Measurements from ENCODE around the gene ALPG. TPM values are rescaled to one million over a fixed set of nuclear protein-coding genes. Genes with fewer than 3 reads are reported as not detected.

ALPG gene
- total RNA-seq, 1 experiment from 2014 or later: 0.10 TPM

GRCh38 chr2:232372231-232373208, 34.1 kb upstream of the ALPG start:
- H4K20me1 ChIP-seq (ENCODE audit: insufficient read depth): no peaks in the 10 kb centered on the region
- no peak overlapping the region for H3K9ac ChIP-seq (ENCODE audit: low read length)
- no peak for ATAC-seq
- H3K9me3 ChIP-seq (ENCODE audit: control insufficient read depth in 1 of 2, insufficient read depth in 1 of 2, low read depth in 1 of 2, low read length in 2 of 2): no peaks in the 10 kb centered on the region
- no peak overlapping the region for H3K4me3 ChIP-seq (replicated peaks in 1 of 2; ENCODE audit: low read depth in 1 of 2, low read length in 2 of 2)
- no peaks in the 10 kb centered on the region for H3K4me1 ChIP-seq (ENCODE audit: control insufficient read depth in 1 of 2, insufficient read depth in 2 of 2, low read length in 2 of 2)
- POLR2A ChIA-PET: no interaction called here
- H2AFZ ChIP-seq (ENCODE audit: low read depth, low read length, poor library complexity, severe bottlenecking): no peak overlapping the region
- no peaks in the 10 kb centered on the region for H3K79me2 ChIP-seq (ENCODE audit: insufficient read depth, low read length)
- no peak overlapping the region for H3K27ac ChIP-seq (ENCODE audit: low read depth, low read length)
- BruUV-seq (replicated peaks): no TSS peak
- CTCF ChIA-PET: interaction anchor here (1.5 kb wide), 1 partner anchor 10 kb away, joined by 4 read pairs; no protein-coding TSS in a partner anchor
- H3K36me3 ChIP-seq (ENCODE audit: control insufficient read depth in 1 of 2, insufficient read depth in 2 of 2, low read length in 2 of 2): no peaks in the 10 kb centered on the region
- intact Hi-C loops (cut with micrococcal nuclease): no loop called here
- no peaks in the 10 kb centered on the region for H3K9me2 ChIP-seq (ENCODE audit: insufficient read depth)
- no peak overlapping the region for H3K4me2 ChIP-seq (ENCODE audit: low read length)
- no peaks in the 10 kb centered on the region for H3K27me3 ChIP-seq (ENCODE audit: insufficient read depth, low read length)
- DNase-seq (ENCODE audit: low read depth, low spot score): no peak
- RAD21 ChIA-PET (ENCODE audit: low non-redundant PET in 1 of 2, low total read pairs in 2 of 2, uncharacterized antibody in 2 of 2, unreplicated experiment in 2 of 2): interaction anchor here in 1 of 2 experiments (0.6 kb wide), 1 partner anchor 133 kb away, joined by 3 read pairs; no protein-coding TSS in a partner anchor
- TF ChIP-seq CTCF (IDR thresholded peaks at IDR 0.05 in 2 of 3, conservative IDR thresholded peaks at IDR 0.05 in 1 of 3; ENCODE audit: borderline replicate concordance in 1 of 3, insufficient read depth in 1 of 3, low read depth in 2 of 3, low read length in 2 of 3) (no peak), SP1 (IDR thresholded peaks at IDR 0.05; ENCODE audit: low read depth) (no peak), JUND (IDR thresholded peaks at IDR 0.05) (no peak), EZH2phosphoT487 (IDR thresholded peaks at IDR 0.05; ENCODE audit: borderline replicate concordance) (no peak), TCF7L2 (IDR thresholded peaks at IDR 0.05; ENCODE audit: borderline replicate concordance, extremely low read depth, insufficient read depth, insufficient read length) (no peak), ZFX (IDR thresholded peaks at IDR 0.05) (no peak), ATF3 (IDR thresholded peaks at IDR 0.05) (no peak), SIN3A (IDR thresholded peaks at IDR 0.05; ENCODE audit: low read depth) (no peak), POLR2AphosphoS5 (IDR thresholded peaks at IDR 0.05; ENCODE audit: low read depth, low read length) (no peak), EGR1 (IDR thresholded peaks at IDR 0.05; ENCODE audit: low read depth) (no peak), YY1 (IDR thresholded peaks at IDR 0.05; ENCODE audit: extremely low read depth, insufficient replicate concordance, low read depth, low read length) (no peak), CBX3 (IDR thresholded peaks at IDR 0.05; ENCODE audit: low read depth) (no peak), EZH2 (IDR thresholded peaks at IDR 0.05) (no peak), SRF (IDR thresholded peaks at IDR 0.05; ENCODE audit: low read depth) (no peak), ZNF274 (IDR thresholded peaks at IDR 0.05; ENCODE audit: low read depth, low read length) (no peak)
- TF ChIP-seq, protein P1, sequence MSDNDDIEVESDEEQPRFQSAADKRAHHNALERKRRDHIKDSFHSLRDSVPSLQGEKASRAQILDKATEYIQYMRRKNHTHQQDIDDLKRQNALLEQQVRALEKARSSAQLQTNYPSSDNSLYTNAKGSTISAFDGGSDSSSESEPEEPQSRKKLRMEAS (IDR thresholded peaks at IDR 0.05): no peak
- TF ChIP-seq, protein P2, sequence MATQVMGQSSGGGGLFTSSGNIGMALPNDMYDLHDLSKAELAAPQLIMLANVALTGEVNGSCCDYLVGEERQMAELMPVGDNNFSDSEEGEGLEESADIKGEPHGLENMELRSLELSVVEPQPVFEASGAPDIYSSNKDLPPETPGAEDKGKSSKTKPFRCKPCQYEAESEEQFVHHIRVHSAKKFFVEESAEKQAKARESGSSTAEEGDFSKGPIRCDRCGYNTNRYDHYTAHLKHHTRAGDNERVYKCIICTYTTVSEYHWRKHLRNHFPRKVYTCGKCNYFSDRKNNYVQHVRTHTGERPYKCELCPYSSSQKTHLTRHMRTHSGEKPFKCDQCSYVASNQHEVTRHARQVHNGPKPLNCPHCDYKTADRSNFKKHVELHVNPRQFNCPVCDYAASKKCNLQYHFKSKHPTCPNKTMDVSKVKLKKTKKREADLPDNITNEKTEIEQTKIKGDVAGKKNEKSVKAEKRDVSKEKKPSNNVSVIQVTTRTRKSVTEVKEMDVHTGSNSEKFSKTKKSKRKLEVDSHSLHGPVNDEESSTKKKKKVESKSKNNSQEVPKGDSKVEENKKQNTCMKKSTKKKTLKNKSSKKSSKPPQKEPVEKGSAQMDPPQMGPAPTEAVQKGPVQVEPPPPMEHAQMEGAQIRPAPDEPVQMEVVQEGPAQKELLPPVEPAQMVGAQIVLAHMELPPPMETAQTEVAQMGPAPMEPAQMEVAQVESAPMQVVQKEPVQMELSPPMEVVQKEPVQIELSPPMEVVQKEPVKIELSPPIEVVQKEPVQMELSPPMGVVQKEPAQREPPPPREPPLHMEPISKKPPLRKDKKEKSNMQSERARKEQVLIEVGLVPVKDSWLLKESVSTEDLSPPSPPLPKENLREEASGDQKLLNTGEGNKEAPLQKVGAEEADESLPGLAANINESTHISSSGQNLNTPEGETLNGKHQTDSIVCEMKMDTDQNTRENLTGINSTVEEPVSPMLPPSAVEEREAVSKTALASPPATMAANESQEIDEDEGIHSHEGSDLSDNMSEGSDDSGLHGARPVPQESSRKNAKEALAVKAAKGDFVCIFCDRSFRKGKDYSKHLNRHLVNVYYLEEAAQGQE (IDR thresholded peaks at IDR 0.05; ENCODE audit: low read depth): no peak
- TF ChIP-seq, protein P3, sequence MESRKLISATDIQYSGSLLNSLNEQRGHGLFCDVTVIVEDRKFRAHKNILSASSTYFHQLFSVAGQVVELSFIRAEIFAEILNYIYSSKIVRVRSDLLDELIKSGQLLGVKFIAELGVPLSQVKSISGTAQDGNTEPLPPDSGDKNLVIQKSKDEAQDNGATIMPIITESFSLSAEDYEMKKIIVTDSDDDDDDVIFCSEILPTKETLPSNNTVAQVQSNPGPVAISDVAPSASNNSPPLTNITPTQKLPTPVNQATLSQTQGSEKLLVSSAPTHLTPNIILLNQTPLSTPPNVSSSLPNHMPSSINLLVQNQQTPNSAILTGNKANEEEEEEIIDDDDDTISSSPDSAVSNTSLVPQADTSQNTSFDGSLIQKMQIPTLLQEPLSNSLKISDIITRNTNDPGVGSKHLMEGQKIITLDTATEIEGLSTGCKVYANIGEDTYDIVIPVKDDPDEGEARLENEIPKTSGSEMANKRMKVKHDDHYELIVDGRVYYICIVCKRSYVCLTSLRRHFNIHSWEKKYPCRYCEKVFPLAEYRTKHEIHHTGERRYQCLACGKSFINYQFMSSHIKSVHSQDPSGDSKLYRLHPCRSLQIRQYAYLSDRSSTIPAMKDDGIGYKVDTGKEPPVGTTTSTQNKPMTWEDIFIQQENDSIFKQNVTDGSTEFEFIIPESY (IDR thresholded peaks at IDR 0.05; ENCODE audit: extremely low read depth, insufficient replicate concordance, low read length): no peak

Measured in HCT116 (cell line).